Adipose tissue (tissue), 3 donors: ENCODE data around the gene HSBP1. TPM values are rescaled to one million over a fixed set of nuclear protein-coding genes. Genes with fewer than 3 reads are reported as not detected.

ENCODE experiments used
- H3K27ac ChIP-seq: one replicate; pipeline ENCODE4 v1.5.1; 2013; ENCODE audit warnings: low read depth, low read length
- WGBS, 3 donors: extraction: QIAGEN DNeasy Blood & Tissue Kit; methylation state at CpG; one replicate each; pipeline ENCODE4 v1.1.7; 2013; 5-methylcytosine and 5-hydroxymethylcytosine counted together
- polyA plus RNA-seq, 3 donors: library from polyadenylated mRNA; stranded (reverse); fragments of 200-250 nt; gene quantifications; one replicate each; pipeline ENCODE4 v1.2.3, GENCODE V29; 2013
- donor health status: healthy with polysubstance abuse.
- donor health status: Bipolar disorder and iron deficiency.
- donor health status: healthy.

Gene HSBP1
- polyA plus RNA-seq, 3 donors: 12.6 to 39.0 (median 31.9) TPM

- WGBS, 3 donors: 67 to 76% (median 74%) methylated on average over 13 of the region's 13 CpGs
- H3K27ac ChIP-seq: no peak overlapping the region
Observed at GRCh38 chr16:83830769-83831455, 23.1 kb downstream of the HSBP1 start.

GRCh38 chr16:83831456-83831987, 23.7 kb downstream of the HSBP1 start:
- no peak overlapping the region for H3K27ac ChIP-seq
- WGBS, 3 donors: 36 to 65% (median 64%) methylated on average over 5 of the region's 5 CpGs

- no peak overlapping the region for H3K27ac ChIP-seq
- 91 to 94% (median 93%) methylated on average over 2 of the region's 2 CpGs for WGBS, 3 donors
Observed at GRCh38 chr16:83833921-83834320, 26.1 kb downstream of the HSBP1 start.

- WGBS, 3 donors: 54 to 67% (median 59%) methylated on average over 10 of the region's 10 CpGs
- H3K27ac ChIP-seq: no peak overlapping the region
Observed at GRCh38 chr16:83835586-83836566, 28.1 kb downstream of the HSBP1 start.

- H3K27ac ChIP-seq: no peak overlapping the region
- 83 to 95% (median 93%) methylated on average over 4 of the region's 4 CpGs for WGBS, 3 donors
Observed at GRCh38 chr16:83837566-83837965, 29.8 kb downstream of the HSBP1 start.

GRCh38 chr16:83838151-83838550, 30.4 kb downstream of the HSBP1 start:
- WGBS, 3 donors: 63 to 69% (median 66%) methylated on average over 4 of the region's 4 CpGs
- H3K27ac ChIP-seq: no peak overlapping the region

- no peak overlapping the region for H3K27ac ChIP-seq
- 44 to 77% (median 59%) methylated on average over 3 of the region's 3 CpGs for WGBS, 3 donors
Observed at GRCh38 chr16:83839561-83839960, 31.8 kb downstream of the HSBP1 start.

- WGBS, 3 donors: 71 to 93% (median 81%) methylated on average over 4 of the region's 4 CpGs
Observed at GRCh38 chr16:83840060-83840617, 32.4 kb downstream of the HSBP1 start.

GRCh38 chr16:83842291-83842690, 34.5 kb downstream of the HSBP1 start:
- 63 to 76% (median 64%) methylated on average over 7 of the region's 7 CpGs for WGBS, 3 donors
- H3K27ac ChIP-seq: no peak overlapping the region

More at GRCh38 chr16:83840060-83840617, 32.4 kb downstream of the HSBP1 start:
- no peak overlapping the region for H3K27ac ChIP-seq

- WGBS, 3 donors: 46 to 53% (median 51%) methylated on average over 9 of the region's 9 CpGs
- no peak overlapping the region for H3K27ac ChIP-seq
Observed at GRCh38 chr16:83842756-83843507, 35.2 kb downstream of the HSBP1 start.

GRCh38 chr16:83843657-83844056, 35.9 kb downstream of the HSBP1 start:
- H3K27ac ChIP-seq: no peak overlapping the region
- 39 to 69% (median 46%) methylated on average over 10 of the region's 10 CpGs for WGBS, 3 donors

- 93 to 96% (median 94%) methylated on average over 7 to 8 of the region's 8 CpGs for WGBS, 3 donors
- no peak overlapping the region for H3K27ac ChIP-seq
Observed at GRCh38 chr16:83845263-83845662, 37.5 kb downstream of the HSBP1 start.

GRCh38 chr16:83847371-83848225, 39.8 kb downstream of the HSBP1 start:
- WGBS, 3 donors: 57 to 77% (median 62%) methylated on average over 14 of the region's 14 CpGs

GRCh38 chr16:83849421-83849820, 41.6 kb downstream of the HSBP1 start:
- WGBS, 3 donors: 63 to 70% (median 66%) methylated on average over 6 of the region's 6 CpGs
- no peak overlapping the region for H3K27ac ChIP-seq

More at GRCh38 chr16:83847371-83848225, 39.8 kb downstream of the HSBP1 start:
- no peak overlapping the region for H3K27ac ChIP-seq

GRCh38 chr16:83850947-83851346, 43.2 kb downstream of the HSBP1 start:
- WGBS, 3 donors: 78 to 87% (median 82%) methylated on average over 5 of the region's 5 CpGs
- H3K27ac ChIP-seq: no peak overlapping the region

- 75 to 97% (median 94%) methylated on average over 4 of the region's 4 CpGs for WGBS, 3 donors
- H3K27ac ChIP-seq: no peak overlapping the region
Observed at GRCh38 chr16:83851473-83851872, 43.7 kb downstream of the HSBP1 start.

GRCh38 chr16:83852774-83853173, 45.0 kb downstream of the HSBP1 start:
- no peak overlapping the region for H3K27ac ChIP-seq
- WGBS, 3 donors: 87 to 91% (median 88%) methylated on average over 11 of the region's 11 CpGs
